PFSK-1 (cell line): ENCODE measurements around the gene RBM17.

Experiments
- FOXP2 ChIP-seq: optimal IDR thresholded peaks from 2 replicates; pipeline ENCODE3; 2011; ENCODE audit warnings: borderline replicate concordance, control low read depth, inconsistent platforms; ENCODE audit not compliant: insufficient read depth; ENCODE audit errors: extremely low read length, extremely low read depth
- POLR2AphosphoS5 ChIP-seq: IDR thresholded peaks from 2 replicates; pipeline ENCODE4 v1.6.1; 2012; ENCODE audit warnings: low read depth, mild to moderate bottlenecking, control low read depth, low read length, moderate library complexity
- SIN3A ChIP-seq: IDR thresholded peaks from 2 replicates; pipeline ENCODE4 v1.6.1; 2012; ENCODE audit warnings: mild to moderate bottlenecking, low read length, moderate library complexity, borderline replicate concordance; ENCODE audit not compliant: insufficient read depth
- TAF1 ChIP-seq: IDR thresholded peaks from 2 replicates; pipeline ENCODE4 v1.6.1; 2012; ENCODE audit warnings: low read length, control low read depth, borderline replicate concordance; ENCODE audit not compliant: insufficient read depth
- TF ChIP-seq, protein P1 (sequence below), 2 experiments: IDR thresholded peaks; 2 replicates each; pipeline versions ENCODE4 v1.6.1 to v1.8.0; 2011 to 2012; ENCODE audit warnings: low read depth in 2 of 2, low read length in 2 of 2, control low read depth in 1 of 2, inconsistent platforms in 1 of 2, mild to moderate bottlenecking in 1 of 2, moderate library complexity in 1 of 2; ENCODE audit not compliant: insufficient read depth in 1 of 2

Gene RBM17

DNA sequence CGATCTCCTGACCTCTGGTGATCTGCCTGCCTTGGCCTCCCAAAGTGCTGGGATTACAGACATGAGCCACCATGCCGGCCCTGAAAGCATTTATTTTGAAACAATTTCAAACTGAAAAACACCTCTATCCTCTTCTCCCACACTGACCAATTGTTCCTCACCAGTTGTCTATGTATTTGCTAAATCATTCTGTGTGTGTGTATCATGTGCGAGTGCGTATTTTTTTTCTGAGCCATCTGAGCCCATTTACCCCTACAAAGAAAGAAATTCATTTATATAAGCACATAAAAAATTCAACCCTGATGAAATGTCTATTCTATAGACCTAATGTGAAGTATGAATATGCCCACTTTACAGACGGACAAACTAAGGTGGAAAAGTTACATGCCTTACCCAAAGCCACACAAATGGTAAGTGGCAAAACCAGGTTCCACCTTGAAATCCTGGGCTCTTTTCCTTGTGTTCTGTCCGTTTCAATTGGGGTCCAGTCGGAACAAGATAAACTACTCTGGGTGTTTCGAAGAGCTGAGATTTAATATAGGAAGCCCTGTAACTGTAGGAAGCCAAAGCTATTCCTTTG, 46.8 kb downstream of the RBM17 start:
- TF ChIP-seq, protein P1, sequence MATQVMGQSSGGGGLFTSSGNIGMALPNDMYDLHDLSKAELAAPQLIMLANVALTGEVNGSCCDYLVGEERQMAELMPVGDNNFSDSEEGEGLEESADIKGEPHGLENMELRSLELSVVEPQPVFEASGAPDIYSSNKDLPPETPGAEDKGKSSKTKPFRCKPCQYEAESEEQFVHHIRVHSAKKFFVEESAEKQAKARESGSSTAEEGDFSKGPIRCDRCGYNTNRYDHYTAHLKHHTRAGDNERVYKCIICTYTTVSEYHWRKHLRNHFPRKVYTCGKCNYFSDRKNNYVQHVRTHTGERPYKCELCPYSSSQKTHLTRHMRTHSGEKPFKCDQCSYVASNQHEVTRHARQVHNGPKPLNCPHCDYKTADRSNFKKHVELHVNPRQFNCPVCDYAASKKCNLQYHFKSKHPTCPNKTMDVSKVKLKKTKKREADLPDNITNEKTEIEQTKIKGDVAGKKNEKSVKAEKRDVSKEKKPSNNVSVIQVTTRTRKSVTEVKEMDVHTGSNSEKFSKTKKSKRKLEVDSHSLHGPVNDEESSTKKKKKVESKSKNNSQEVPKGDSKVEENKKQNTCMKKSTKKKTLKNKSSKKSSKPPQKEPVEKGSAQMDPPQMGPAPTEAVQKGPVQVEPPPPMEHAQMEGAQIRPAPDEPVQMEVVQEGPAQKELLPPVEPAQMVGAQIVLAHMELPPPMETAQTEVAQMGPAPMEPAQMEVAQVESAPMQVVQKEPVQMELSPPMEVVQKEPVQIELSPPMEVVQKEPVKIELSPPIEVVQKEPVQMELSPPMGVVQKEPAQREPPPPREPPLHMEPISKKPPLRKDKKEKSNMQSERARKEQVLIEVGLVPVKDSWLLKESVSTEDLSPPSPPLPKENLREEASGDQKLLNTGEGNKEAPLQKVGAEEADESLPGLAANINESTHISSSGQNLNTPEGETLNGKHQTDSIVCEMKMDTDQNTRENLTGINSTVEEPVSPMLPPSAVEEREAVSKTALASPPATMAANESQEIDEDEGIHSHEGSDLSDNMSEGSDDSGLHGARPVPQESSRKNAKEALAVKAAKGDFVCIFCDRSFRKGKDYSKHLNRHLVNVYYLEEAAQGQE (IDR thresholded peaks at IDR 0.05; ENCODE audit: insufficient read depth in 1 of 2, low read depth in 2 of 2, low read length in 2 of 2), result no peak
- no peak for TF ChIP-seq FOXP2
- no peak for TF ChIP-seq TAF1
- TF ChIP-seq SIN3A, result no peak
- TF ChIP-seq POLR2AphosphoS5, result no peak

DNA sequence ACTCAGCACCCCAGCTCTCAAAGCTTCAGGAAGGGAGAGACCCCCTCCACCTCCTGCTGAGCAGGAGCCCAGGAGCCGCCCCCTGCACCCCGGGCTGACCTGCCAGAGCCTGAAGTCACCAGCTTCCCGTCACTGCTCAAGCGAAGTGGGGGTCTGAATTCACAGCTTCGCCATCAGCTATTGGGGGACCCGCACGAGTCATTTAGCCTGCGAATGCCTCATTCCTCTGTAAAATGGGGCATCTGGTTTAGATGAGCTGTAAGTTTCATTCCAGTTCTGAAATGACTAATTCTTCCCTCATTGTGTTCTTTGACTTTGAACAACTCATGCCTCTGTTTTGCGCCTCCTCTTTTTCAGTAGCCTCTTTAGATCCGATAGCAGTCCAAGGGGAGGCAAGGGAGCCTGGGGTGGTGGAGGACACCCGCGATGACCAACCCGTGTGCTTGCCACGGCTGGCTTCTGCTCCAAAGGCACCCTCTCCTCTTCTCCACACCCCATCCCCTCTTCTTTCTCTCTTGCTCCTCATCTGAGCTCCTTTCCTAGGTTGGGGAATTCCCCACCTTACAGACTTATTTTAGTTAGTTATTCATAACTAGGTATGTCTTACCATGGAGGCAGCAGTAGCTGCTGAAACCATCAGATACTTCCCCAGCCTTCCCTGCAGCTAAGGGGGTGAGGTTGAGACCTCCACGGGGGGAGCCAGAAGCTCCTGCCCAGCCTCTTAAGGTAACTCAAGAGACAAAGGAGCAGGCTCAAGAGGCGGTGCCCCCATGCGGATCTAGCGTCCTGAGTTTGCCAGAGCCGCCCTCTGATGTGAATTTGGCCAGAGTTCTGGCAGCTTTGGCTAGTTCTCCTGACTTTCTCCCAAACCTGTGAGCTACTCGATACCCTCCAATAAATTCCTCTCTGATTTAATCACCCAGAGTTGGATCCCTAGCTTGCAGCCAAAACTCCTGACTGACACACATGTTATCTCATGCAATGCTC, 47.7 kb downstream of the RBM17 start:
- TF ChIP-seq, protein P1 (IDR thresholded peaks at IDR 0.05; ENCODE audit: insufficient read depth in 1 of 2, low read depth in 2 of 2, low read length in 2 of 2), result no peak
- TF ChIP-seq SIN3A, result no peak

DNA sequence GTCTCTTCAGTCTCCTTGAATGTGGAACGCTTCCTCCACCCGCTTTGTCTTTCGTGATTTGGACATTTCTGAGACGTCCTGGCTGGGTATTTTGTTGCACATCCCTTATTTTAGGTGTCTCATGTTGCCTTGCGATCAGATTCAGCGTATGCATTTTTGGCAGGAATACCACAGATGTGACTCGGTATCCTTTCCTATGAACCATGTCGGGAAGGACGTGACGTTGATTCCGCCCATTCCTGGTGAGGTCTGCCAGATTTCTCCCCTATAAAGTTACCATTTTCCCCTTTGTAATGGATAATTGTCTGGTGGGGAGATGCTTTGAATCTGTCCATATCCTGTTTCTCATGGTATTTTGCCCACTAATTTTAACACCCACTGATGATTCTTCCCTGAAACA, 49.6 kb downstream of the RBM17 start:
- TF ChIP-seq SIN3A (no peak), FOXP2 (no peak), POLR2AphosphoS5 (no peak), TAF1 (no peak)
- TF ChIP-seq, protein P1 (IDR thresholded peaks at IDR 0.05; ENCODE audit: insufficient read depth in 1 of 2, low read depth in 2 of 2, low read length in 2 of 2), result no peak

DNA sequence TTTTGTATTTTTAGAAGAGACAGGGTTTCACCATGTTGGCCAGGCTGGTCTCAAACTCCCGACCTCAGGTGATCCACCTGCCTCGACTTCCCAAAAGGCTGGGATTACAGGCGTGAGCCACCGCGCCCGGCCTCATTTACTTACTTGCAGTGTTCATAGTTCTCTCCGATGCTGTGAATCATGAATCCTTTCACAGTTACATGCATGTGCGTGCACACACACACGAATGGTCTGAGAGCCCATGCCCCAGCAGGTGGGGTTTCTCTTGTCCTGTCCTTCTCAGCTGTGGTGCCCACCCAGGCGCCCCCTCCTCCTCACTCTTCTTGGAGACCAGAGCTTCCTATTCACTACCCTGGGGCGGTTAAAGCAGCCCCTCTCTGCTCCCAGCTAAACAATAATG, 50.6 kb downstream of the RBM17 start:
- TF ChIP-seq, protein P1 (IDR thresholded peaks at IDR 0.05; ENCODE audit: insufficient read depth in 1 of 2, low read depth in 2 of 2, low read length in 2 of 2), result no peak
- TF ChIP-seq POLR2AphosphoS5, result no peak
- no peak for TF ChIP-seq SIN3A
- no peak for TF ChIP-seq FOXP2
- no peak for TF ChIP-seq TAF1
